Coronary artery (tissue), 2 donors: ENCODE results near the gene CLEC4C.
"Not testable (repeated sequence)": the region's sequence is repeated elsewhere in the genome, so short reads cannot be mapped to it uniquely, and the experiment has no call there.

Experiments used
- DNase-seq: peaks from one replicate; pipeline ENCODE4 v3.0.0-alpha.2; 2017; ENCODE audit warnings: low spot score
- H3K27ac ChIP-seq, 2 donors: fragments of 200-600 bp; sonication (generic); one replicate each; pipeline ENCODE4 v1.5.1; 2016 to 2019
- H3K4me3 ChIP-seq: fragments of 200-600 bp; sonication (generic); 2 replicates; pipeline ENCODE4 v1.5.1; 2016; ENCODE audit warnings: mild to moderate bottlenecking, moderate library complexity
- CTCF ChIP-seq: fragments of 200-600 bp; sonication (generic); IDR thresholded peaks from one replicate; pipeline ENCODE4 v1.5.1; 2019; ENCODE audit warnings: antibody characterized with exemption

The CLEC4C gene, protein sequence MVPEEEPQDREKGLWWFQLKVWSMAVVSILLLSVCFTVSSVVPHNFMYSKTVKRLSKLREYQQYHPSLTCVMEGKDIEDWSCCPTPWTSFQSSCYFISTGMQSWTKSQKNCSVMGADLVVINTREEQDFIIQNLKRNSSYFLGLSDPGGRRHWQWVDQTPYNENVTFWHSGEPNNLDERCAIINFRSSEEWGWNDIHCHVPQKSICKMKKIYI

DNA sequence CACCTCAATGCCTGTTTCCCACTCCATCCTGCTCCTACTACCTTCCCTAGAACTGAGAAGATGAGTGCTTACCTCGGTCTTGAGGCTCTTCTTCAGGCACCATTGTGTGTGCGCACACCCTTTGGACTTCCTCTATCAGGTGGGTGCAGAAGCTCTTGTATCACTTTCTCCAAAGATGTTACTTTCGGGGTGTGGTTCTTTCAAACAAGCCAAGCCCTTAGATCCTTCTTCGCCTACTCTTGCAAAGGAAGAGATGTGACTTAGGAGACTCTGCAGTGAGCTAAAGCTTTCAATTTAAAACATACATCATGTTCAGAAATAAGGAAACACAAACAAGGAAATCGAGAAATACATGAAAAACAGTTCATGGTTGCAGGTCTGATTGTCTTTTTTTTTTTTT lies at the start of gene CLEC4C:
CLEC4C (minus strand) TSS at position 130 of the 400 bp plus-strand sequence; CDS start at position 103, 27 bp downstream.
- Histone ChIP-seq H3K27ac (no peak within 1 kb of the TSS), H3K4me3 (no peak within 1 kb of the TSS)
- no peak for DNase-seq
- TF ChIP-seq CTCF, result no peak

GRCh38 chr12:7793211-7793610 lies 46.0 kb upstream of the CLEC4C start:
- no peak for TF ChIP-seq CTCF
- Histone ChIP-seq H3K4me3 (no peak overlapping the region), H3K27ac (no peak overlapping the region)
- DNase-seq, result no peak

GRCh38 chr12:7788884-7789528 lies 41.8 kb upstream of the CLEC4C start, which contains the start of gene NANOG:
Gene NANOG (plus strand): TSS chr12:7789402. CDS start chr12:7789615, 213 bp downstream.
- not testable (repeated sequence) for H3K27ac ChIP-seq, H3K4me3 ChIP-seq, DNase-seq

DNA sequence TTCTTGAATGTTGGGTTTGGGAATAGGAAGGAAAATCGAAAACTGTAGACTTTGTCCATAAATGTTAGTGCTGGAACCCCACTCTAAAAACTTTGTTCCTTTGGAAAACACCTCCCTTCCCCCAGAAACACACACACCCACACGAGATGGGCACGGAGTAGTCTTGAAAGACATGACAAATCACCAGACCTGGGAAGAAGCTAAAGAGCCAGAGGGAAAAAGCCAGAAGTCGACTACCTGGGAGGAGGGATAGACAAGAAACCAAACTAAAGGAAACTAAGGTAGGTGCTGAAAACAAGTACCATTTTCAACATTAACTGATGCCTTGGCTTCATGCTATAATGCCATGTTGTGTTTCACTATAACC lies 41.1 kb upstream of the CLEC4C start:
- no peak overlapping the region for H3K27ac ChIP-seq
- no peak overlapping the region for H3K4me3 ChIP-seq
- TF ChIP-seq CTCF, result no peak
- no peak for DNase-seq

DNA sequence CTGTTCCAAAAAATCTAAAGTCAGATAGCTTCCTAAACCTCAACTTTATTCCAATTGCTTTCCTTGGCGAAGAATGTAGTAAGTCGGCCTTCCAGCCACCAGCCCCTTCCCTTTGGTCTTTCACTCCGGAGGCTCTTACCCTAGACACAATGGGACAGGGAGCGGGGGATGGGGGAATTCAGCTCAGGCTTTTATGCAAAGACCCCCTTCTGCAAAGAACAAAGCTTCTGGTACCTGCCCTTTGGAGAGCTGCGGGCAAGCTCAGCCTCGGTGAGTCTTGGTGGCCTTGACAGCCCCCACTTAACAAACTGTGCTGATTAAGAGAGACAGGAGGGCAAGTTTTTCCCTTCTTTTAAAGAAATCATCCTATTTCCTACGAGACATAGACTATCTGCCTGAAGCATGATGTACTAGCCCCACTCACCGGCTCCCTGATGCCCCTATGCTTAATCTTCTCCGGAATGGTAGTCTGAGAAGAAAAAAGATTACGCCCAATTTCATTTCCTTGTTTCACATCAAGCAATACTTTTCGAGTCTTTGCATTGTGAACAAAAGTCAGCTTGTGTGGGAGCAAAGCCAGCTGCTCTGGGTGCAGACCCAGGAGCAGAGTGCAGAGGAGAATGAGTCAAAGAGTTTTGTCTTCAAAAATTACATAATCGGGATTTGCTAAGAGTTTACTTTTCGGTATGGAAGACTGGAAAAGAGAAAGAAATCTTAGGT lies 40.6 kb upstream of the CLEC4C start:
- TF ChIP-seq CTCF, result no peak
- Histone ChIP-seq H3K4me3 (no peak overlapping the region), H3K27ac (no peak overlapping the region)
- DNase-seq, result no peak

DNA sequence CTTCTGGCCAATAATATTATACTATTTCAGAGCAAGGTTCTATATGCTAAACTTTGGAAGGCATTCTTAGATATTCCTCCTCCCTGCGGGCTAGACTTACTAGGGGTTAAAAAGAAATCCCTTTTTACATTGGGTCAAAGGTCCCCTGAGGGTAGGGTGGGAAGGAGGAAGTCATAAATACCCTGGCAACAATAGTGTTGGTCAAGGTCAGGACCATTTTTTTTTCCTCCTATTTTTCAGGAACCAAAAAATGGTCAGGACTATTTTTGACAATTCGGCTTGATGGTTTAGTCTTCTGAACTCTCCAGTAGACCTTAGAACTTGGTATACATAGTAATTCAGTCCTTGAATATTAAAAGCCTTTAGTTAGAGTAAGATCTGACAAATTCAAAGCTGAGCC lies 37.5 kb upstream of the CLEC4C start:
- Histone ChIP-seq H3K4me3 (no peak overlapping the region), H3K27ac (no peak overlapping the region)
- no peak for DNase-seq
- no peak for TF ChIP-seq CTCF

GRCh38 chr12:7783433-7783832 lies 36.3 kb upstream of the CLEC4C start:
- not testable (repeated sequence) for DNase-seq, H3K27ac ChIP-seq, H3K4me3 ChIP-seq

DNA sequence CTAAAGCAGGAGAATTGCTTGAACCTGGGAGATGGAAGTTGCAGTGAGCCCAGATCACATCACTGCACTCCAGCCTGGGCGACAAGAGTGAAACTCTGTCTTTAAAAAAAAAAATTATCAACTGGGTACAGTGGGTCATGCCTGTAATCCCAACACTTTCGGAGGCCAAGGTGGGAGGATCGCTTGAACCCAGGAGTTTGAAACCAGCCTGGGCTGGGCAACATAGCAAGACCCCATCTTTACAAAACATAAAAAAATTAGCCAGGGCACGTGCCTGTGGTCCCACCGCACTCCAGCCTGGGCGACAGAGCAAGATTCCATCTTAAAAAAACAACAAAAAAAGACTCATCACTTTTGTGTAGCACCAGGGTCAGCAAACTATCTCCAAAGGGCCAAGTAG lies 34.9 kb upstream of the CLEC4C start:
- no peak for DNase-seq
- no peak overlapping the region for H3K4me3 ChIP-seq
- TF ChIP-seq CTCF, result no peak

More for the DNA sequence above, 34.9 kb upstream of the CLEC4C start:
- H3K27ac ChIP-seq, result no peak overlapping the region
